Measurements from ENCODE around the gene SIRPB2. TPM values are rescaled to one million over a fixed set of nuclear protein-coding genes. Genes with fewer than 3 reads are reported as not detected.

Gene SIRPB2
- polyA plus RNA-seq, 2 of the 4 experiments (the other 2 are of a cell fraction): not detected

GRCh38 chr20:1474325-1474724, 16.9 kb downstream of the SIRPB2 start:
- DNase-seq (ENCODE audit: low read depth in 1 of 2, low spot score in 1 of 2) (no peak), FAIRE-seq (no peak), ATAC-seq (no peak)
- TF ChIP-seq HES2 (IDR thresholded peaks at IDR 0.05): no peak
- no peak overlapping the region for H3K4me2 ChIP-seq
- no peak overlapping the region for H3K27ac ChIP-seq
- WGBS (ENCODE audit: missing lambda C conversion rate): 92% methylated on average over 8 of the region's 8 CpGs
- ChIA-PET CTCF (interaction anchor here (1.0 to 12.5 kb wide), 5 partner anchors 8 to 303 kb away, joined by 3 to 306 read pairs (median 10); partner anchors contain the start of gene NSFL1C), POLR2A (no interaction called here)
- H3K9me3 ChIP-seq: no peaks in the 10 kb centered on the region
- H3K4me1 ChIP-seq: peaks cover 36% of the 10 kb centered on the region
- H3K4me3 ChIP-seq: no peak overlapping the region

- peak overlapping the region; percentile 23; the same call in 1 of the 3 replicates for H3K4me2 ChIP-seq
- no peak for TF ChIP-seq EHMT2 (IDR thresholded peaks at IDR 0.05; ENCODE audit: low read depth)
- no peak for TF ChIP-seq MAX (IDR thresholded peaks at IDR 0.05)
- TF ChIP-seq CTCF (IDR thresholded peaks at IDR 0.05): no peak
- no peak for TF ChIP-seq ATOH8 (CRISPR knock-in tag; IDR thresholded peaks at IDR 0.05; ENCODE audit: low read depth)
- no peak for TF ChIP-seq EHF (CRISPR knock-in tag; IDR thresholded peaks at IDR 0.05)
- no peak for TF ChIP-seq RAD21 (conservative IDR thresholded peaks at IDR 0.05 in 1 of 2, IDR thresholded peaks at IDR 0.05 in 1 of 2)
- no peak for TF ChIP-seq FOXS1 (CRISPR knock-in tag; IDR thresholded peaks at IDR 0.05)
- no peak for TF ChIP-seq TP53 (CRISPR knock-in tag; IDR thresholded peaks at IDR 0.05)
- TF ChIP-seq CEBPB (IDR thresholded peaks at IDR 0.05): no peak
- no peak for TF ChIP-seq CBX8 (IDR thresholded peaks at IDR 0.05)
- TF ChIP-seq SMC3 (IDR thresholded peaks at IDR 0.05): no peak
- TF ChIP-seq E2F6 (IDR thresholded peaks at IDR 0.05; ENCODE audit: borderline replicate concordance, low read depth): no peak
- no peak for TF ChIP-seq MAZ (IDR thresholded peaks at IDR 0.05; ENCODE audit: borderline replicate concordance, low read depth, low read length)
- TF ChIP-seq ZNF302 (CRISPR knock-in tag; IDR thresholded peaks at IDR 0.05): no peak
- no peak for TF ChIP-seq CHD4 (IDR thresholded peaks at IDR 0.05; ENCODE audit: borderline replicate concordance)
- no peak for TF ChIP-seq NR3C1 (IDR thresholded peaks at IDR 0.05)
- TF ChIP-seq HDAC2 (IDR thresholded peaks at IDR 0.05): no peak
- no peak for TF ChIP-seq ZSCAN20 (CRISPR knock-in tag; IDR thresholded peaks at IDR 0.05)
- no peak overlapping the region for H3K4me3 ChIP-seq
- no peak for DNase-seq (ENCODE audit: low read depth in 1 of 2, low spot score in 1 of 2)
- no peak for ATAC-seq
- no peaks in the 10 kb centered on the region for H3K9me3 ChIP-seq
- ChIA-PET POLR2A (no interaction called here), CTCF (interaction anchor here (0.6 to 12.5 kb wide), 10 partner anchors 16 to 655 kb away, joined by 3 to 306 read pairs (median 4); partner anchors contain the start of gene SDCBP2)
- H3K4me1 ChIP-seq: peaks cover 36% of the 10 kb centered on the region
- peak overlapping the region in 1 of 2 experiments; percentile 31; a peak in 2 of 6 replicates for H3K27ac ChIP-seq
- WGBS (ENCODE audit: missing lambda C conversion rate): 80% methylated on average over 13 of the region's 13 CpGs
- FAIRE-seq: no peak
Measured at GRCh38 chr20:1473246-1474220, 17.7 kb downstream of the SIRPB2 start.

Measured in A549 (cell line).